Spleen (tissue), 7 donors: ENCODE results near the gene INSR.

ENCODE experiments used
- CTCF ChIP-seq, 11 experiments: fragments of 200-600 bp in 7 of 11; fragments of 450-650 bp in 4 of 11; sonication (generic) in 4 of 11; IDR thresholded peaks in 8 of 11; conservative IDR thresholded peaks in 3 of 11; 1 replicate in 7 of 11; 2 replicates in 4 of 11; pipeline versions ENCODE4 v1.4.0 to v1.8.0; 2016 to 2021; ENCODE audit warnings: antibody characterized with exemption in 11 of 11, inconsistent platforms in 4 of 11, mild to moderate bottlenecking in 1 of 11
- POLR2A ChIP-seq, 3 donors: fragments of 450-650 bp; IDR thresholded peaks; one replicate each; pipeline ENCODE4 v1.5.1; 2017; ENCODE audit warnings: antibody characterized with exemption in 3 of 3, mild to moderate bottlenecking in 1 of 3
- POLR2AphosphoS5 ChIP-seq, 3 donors: sonication (generic); formaldehyde crosslinking; IDR thresholded peaks; one replicate each; pipeline ENCODE4 v1.5.1; 2017; ENCODE audit warnings: antibody characterized with exemption in 3 of 3
- donor health status: DM: no; HTN: no; CAD: no; lungs with moderate emphysema.
- donor health status: DM: no; HTN: no; CAD: no.
- donor health status: DM: no; HTN: no; CAD: no.

GRCh38 chr19:7213628-7214323 lies 80.4 kb downstream of the INSR start:
- TF ChIP-seq CTCF (IDR thresholded peaks at IDR 0.05 in 8 of 11, conservative IDR thresholded peaks at IDR 0.05 in 3 of 11), result no peak
- no peak for TF ChIP-seq POLR2A (IDR thresholded peaks at IDR 0.05)
- TF ChIP-seq POLR2AphosphoS5 (IDR thresholded peaks at IDR 0.05), result peak in 1 of 3 donors; percentile 39
